HG02973 (cell line): ENCODE results near the gene FUT1.
"Not testable (repeated sequence)": the region's sequence is repeated elsewhere in the genome, so short reads cannot be mapped to it uniquely, and the experiment has no call there.

Experiments
- ATAC-seq: cut with Tn5 transposase; IDR thresholded peaks from one replicate; pipeline ENCODE4 v1.9.1; 2021; ENCODE audit warnings: moderate library complexity; ENCODE audit not compliant: unreplicated experiment

Gene FUT1

DNA sequence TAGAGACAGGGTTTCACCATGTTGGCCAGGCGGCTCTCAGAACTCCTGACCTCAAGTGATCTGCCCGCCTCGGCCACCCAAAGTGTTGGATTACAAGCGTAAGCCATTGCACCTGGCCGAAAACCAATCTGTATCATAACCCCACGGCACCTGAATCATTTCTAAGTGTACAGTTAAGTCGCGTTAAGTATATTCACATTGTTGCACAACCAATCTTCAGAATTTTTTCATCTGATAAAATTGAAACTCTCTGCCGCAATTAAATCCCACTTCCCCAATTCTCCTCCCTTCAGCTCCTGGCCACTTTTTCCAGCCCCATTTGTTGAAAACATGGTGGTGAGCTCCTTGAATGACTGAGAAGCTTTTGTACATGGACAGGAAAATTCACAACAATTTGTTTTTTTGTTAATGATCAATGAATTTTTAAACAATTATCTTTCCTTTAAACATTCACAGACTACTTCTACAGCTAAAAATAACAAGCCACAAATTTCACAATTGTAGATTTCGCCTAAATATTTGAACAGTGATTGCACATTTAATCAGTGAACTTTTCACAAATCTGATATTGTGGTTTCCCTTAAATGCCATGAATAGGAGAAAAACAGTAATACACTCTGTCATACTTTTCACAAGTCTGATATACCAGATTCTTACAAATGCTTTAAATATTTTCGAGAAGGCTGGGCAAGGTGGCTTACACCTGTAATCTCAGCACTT is 16.7 kb upstream of the FUT1 start:
- ATAC-seq: no peak

- not testable (repeated sequence) for ATAC-seq
These were observed 15.8 kb upstream of the FUT1 start for GRCh38 chr19:48768171-48768753.

DNA sequence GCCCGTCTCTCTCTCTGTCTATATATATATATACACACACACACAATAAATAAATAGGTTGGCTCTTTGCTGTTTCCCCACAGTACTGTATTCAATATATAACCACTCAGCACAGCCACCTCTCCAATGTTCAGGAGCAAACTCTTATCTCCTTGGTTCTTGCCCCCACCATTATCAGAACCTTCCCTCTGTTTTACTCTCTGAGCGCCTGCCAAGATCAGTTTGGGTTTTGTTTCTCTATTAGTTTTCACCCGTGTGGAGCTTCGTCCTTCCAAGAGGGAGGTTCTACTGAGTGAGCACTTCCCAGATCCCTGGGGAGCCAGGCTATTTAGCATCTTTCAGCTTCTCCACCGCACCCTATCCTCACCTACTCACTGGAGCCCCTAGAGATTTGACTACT is 13.4 kb upstream of the FUT1 start:
- not testable (repeated sequence) for ATAC-seq

DNA sequence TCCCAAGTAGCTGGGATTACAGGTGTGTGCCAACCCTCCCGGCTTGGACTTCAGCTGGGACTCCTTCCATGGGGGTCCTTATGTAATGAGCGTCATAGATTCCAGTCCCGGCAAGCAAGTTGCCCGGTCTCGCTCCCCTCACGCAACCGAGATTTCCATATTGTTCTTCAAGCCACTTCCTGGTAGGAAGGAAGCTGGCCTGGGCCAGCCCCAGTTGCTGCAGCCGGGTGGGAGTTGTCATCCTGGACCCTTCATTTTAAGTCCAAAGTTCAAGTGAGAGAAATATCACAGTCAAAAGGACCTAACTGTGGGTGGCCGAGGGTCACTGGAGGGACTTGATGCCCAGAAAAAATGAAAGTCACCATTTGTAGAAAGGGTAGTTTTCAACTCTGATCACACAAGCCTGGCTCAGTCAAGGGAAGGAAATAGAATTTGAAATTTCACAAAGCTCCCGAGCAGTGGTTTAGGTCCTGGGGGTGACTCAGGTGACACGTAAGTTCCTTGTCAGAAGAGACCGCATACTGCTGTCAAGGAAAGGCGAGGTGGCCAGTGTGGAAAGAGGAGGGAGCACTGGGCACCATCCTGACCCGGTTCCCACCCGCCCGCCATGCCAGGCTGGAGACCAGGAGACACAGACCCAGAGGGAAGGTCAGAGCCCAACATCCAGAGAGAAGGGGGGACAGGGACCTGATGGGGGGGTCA is 8.2 kb upstream of the FUT1 start:
- no peak for ATAC-seq

DNA sequence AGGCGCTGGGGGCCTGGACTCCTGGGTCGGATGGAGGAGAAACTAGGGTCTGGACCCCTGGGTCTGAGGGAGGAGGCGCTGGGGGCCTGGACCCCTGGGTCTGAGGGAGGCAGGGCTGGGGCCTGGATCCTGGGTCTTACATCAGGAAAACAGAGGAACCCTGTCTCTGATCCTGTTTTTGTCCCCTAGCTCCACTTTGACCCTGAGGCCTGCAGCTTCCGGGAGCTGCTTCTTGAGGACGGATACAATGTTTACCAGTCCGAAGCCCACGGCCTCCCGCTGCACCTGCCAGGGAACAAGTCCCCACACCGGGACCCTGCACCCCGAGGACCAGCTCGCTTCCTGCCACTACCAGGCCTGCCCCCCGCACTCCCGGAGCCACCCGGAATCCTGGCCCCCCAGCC is 5.3 kb upstream of the FUT1 start:
- no peak for ATAC-seq

- no peak for ATAC-seq
These were observed 4.7 kb upstream of the FUT1 start for GRCh38 chr19:48757089-48757675.

- ATAC-seq: no peak
These were observed 4.2 kb upstream of the FUT1 start for GRCh38 chr19:48756686-48757085.

- ATAC-seq: no peak
These were observed 3.8 kb upstream of the FUT1 start for GRCh38 chr19:48756212-48756611.

DNA sequence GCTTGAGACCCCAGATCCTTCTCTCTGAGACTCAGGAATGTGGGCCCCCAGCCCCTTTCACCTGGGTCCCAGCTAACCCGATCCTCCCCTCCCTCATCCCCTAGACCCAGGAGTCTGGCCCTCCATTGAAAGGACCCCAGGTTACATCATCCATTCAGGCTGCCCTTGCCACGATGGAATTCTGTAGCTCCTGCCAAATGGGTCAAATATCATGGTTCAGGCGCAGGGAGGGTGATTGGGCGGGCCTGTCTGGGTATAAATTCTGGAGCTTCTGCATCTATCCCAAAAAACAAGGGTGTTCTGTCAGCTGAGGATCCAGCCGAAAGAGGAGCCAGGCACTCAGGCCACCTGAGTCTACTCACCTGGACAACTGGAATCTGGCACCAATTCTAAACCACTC is 3.3 kb upstream of the FUT1 start:
- no peak for ATAC-seq

GRCh38 chr19:48755084-48755641 is 2.7 kb upstream of the FUT1 start, which contains the start of gene FGF21:
FGF21 (plus strand) TSS chr19:48755524; CDS start chr19:48756237, 713 bp downstream.
- ATAC-seq: no peak

- no peak for ATAC-seq
These were observed 471 bp downstream of the FUT1 start for GRCh38 chr19:48751845-48752495.

GRCh38 chr19:48750771-48751504 is 1.5 kb downstream of the FUT1 start:
- ATAC-seq: no peak

DNA sequence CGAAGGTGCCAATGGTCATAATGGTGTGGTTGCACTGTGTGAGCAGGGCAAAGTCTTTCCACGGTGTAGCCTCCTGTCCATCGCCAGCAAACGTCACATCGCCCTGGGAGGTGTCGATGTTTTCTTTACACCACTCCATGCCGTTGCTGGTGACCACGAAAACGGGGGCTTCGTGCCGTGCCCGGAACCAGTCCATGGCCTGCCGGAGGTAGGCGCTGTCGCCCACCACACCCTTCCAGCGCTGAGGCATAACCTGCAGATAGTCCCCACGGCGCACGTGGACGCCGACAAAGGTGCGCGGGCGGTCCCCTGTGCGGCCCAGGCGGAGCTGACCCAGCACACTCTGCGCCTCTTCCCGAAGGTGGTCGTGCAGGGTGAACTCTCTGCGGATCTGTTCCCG is 2.1 kb downstream of the FUT1 start:
- no peak for ATAC-seq

- no peak for ATAC-seq
These were observed 2.8 kb downstream of the FUT1 start for GRCh38 chr19:48749571-48750198.

DNA sequence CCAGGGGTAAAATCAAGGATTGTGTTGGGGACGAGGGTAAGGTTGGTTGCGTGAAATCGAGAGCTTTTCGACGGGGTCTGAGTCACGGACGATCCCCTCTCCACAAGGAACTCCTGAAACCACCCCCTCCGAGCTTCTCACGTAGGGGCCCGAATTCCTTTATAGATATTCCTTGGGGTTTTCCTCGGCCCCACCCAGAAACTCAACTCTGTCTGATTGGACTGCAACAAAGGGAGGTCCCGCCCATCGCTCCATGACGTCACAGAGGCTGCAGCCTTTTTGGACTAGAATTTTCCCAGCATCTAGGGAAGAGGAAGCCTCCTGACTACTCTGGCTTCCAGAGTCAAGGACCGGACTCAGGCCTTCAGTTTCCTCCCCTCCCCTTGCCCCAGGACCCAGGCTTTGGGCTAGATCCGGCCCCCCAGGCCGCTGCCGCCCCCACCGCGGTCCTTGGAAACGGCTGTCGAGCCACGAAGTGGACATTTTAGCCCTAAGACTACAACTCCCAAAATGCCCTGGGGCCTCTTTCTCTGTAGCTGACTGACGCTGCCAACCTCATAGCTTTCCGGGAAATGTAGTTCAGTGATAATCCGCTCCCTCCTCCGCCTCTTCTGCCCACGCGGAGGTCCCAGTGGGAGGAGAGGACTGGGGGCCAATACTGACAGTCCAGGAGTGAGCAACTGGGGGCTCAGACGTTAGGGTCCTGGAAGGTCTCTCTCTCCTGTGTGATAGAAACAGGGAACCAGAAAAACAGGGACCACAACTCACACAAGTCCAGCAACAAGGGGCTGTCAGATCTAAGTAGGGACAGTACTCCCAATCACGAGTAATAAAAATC is 5.5 kb downstream of the FUT1 start, which contains the start of gene IZUMO1:
Gene IZUMO1 (minus strand): TSS at position 172 of the 838 bp plus-strand sequence. CDS start 1,050 bp downstream, outside the sequence.
- no peak for ATAC-seq

DNA sequence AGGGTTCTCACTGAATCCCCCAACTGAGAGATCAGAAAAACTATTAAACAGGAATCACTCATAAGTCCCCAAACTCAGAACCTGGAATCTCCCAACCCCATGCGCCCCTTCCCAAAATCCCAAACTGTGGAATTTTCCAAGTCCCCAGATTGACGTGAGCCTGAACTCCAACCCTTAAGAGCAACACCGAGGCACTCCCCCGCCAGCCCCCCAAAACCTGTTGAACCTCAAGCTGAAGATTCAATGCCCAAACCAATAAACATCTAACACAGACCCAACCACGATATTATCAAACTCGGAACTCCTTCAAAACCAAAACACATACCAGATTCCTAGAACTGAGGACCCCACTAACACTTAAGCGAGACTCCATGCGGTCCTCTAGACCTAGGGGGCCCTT is 6.3 kb downstream of the FUT1 start:
- no peak for ATAC-seq

GRCh38 chr19:48745208-48745995 is 7.0 kb downstream of the FUT1 start:
- ATAC-seq: no peak

- ATAC-seq: no peak
These were observed 10.3 kb downstream of the FUT1 start for GRCh38 chr19:48742096-48742495.
